Mesothelial cell of epicardium (in vitro differentiated cells): Measurements from ENCODE around the gene NARS2. TPM values are rescaled to one million over a fixed set of nuclear protein-coding genes. Genes with fewer than 3 reads are reported as not detected.

Source experiments
- DNase-seq, 2 experiments: peaks; one replicate each; pipeline ENCODE4 v3.0.0; 2021; ENCODE audit warnings: low spot score in 2 of 2; ENCODE audit not compliant: unreplicated experiment in 2 of 2
- H3K27ac Mint-ChIP-seq: 2 replicates; pipeline ENCODE4 v1.8.0; 2021; ENCODE audit warnings: mixed read lengths
- H3K27me3 Mint-ChIP-seq: 2 replicates; pipeline ENCODE4 v1.8.0; 2021; ENCODE audit warnings: low read depth, mixed read lengths
- H3K36me3 Mint-ChIP-seq: 2 replicates; pipeline ENCODE4 v1.8.0; 2021; ENCODE audit warnings: mixed read lengths
- H3K4me1 Mint-ChIP-seq: 2 replicates; pipeline ENCODE4 v1.8.0; 2021; ENCODE audit warnings: mixed read lengths
- H3K4me3 Mint-ChIP-seq: 2 replicates; pipeline ENCODE4 v1.8.0; 2021; ENCODE audit warnings: mild to moderate bottlenecking, moderate library complexity, mixed read lengths
- H3K9me3 Mint-ChIP-seq: 2 replicates; pipeline ENCODE4 v1.8.0; 2021; ENCODE audit warnings: mixed read lengths
- CTCF ChIP-seq: fragments of 200-600 bp; sonication (generic); IDR thresholded peaks from one replicate; pipeline ENCODE4 v1.5.0; 2021; ENCODE audit warnings: antibody characterized with exemption; ENCODE audit not compliant: unreplicated experiment
- total RNA-seq: library from RNA; stranded (reverse); gene quantifications from 3 replicates; pipeline ENCODE4 v1.2.1, GENCODE V29; 2021

NARS2 gene
- total RNA-seq, 1 donor from 2014 or later, result 23.1 TPM

GRCh38 chr11:78493413-78493975, 81.2 kb downstream of the NARS2 start:
- Mint-ChIP-seq H3K4me3 (no peak overlapping the region), H3K36me3 (peaks cover 16% of the 10 kb centered on the region), H3K9me3 (no peaks in the 10 kb centered on the region), H3K4me1 (no peaks in the 10 kb centered on the region), H3K27ac (no peak overlapping the region), H3K27me3 (no peaks in the 10 kb centered on the region)
- no peak for DNase-seq
- no peak for TF ChIP-seq CTCF

GRCh38 chr11:78492973-78493372, 81.7 kb downstream of the NARS2 start:
- Mint-ChIP-seq H3K9me3 (no peaks in the 10 kb centered on the region), H3K27ac (no peak overlapping the region), H3K27me3 (no peaks in the 10 kb centered on the region)

GRCh38 chr11:78489184-78489583, 85.5 kb downstream of the NARS2 start:
- Mint-ChIP-seq H3K27me3 (no peaks in the 10 kb centered on the region), H3K27ac (no peak overlapping the region), H3K9me3 (peaks cover 12% of the 10 kb centered on the region), H3K4me1 (no peaks in the 10 kb centered on the region), H3K4me3 (no peak overlapping the region), H3K36me3 (peaks cover 37% of the 10 kb centered on the region)
- DNase-seq, result no peak
- no peak for TF ChIP-seq CTCF

More at GRCh38 chr11:78492973-78493372, 81.7 kb downstream of the NARS2 start:
- Mint-ChIP-seq H3K4me3 (no peak overlapping the region), H3K4me1 (no peaks in the 10 kb centered on the region), H3K36me3 (peaks cover 19% of the 10 kb centered on the region)
- DNase-seq, result no peak
- TF ChIP-seq CTCF, result no peak

- no peaks in the 10 kb centered on the region for H3K4me1 Mint-ChIP-seq
- peaks cover 20% of the 10 kb centered on the region for H3K9me3 Mint-ChIP-seq
- no peak overlapping the region for H3K4me3 Mint-ChIP-seq
- DNase-seq, result no peak
- TF ChIP-seq CTCF, result no peak
- H3K36me3 Mint-ChIP-seq, result peaks cover 42% of the 10 kb centered on the region
- no peak overlapping the region for H3K27ac Mint-ChIP-seq
- H3K27me3 Mint-ChIP-seq, result no peaks in the 10 kb centered on the region
These were observed 96.1 kb downstream of the NARS2 start for GRCh38 chr11:78478536-78478935.

GRCh38 chr11:78476066-78476465, 98.6 kb downstream of the NARS2 start:
- Mint-ChIP-seq H3K27ac (no peak overlapping the region), H3K9me3 (peaks cover 4% of the 10 kb centered on the region), H3K36me3 (peaks cover 35% of the 10 kb centered on the region), H3K27me3 (no peaks in the 10 kb centered on the region), H3K4me3 (no peak overlapping the region), H3K4me1 (no peaks in the 10 kb centered on the region)
- TF ChIP-seq CTCF, result no peak
- DNase-seq, result no peak

- no peak for DNase-seq
- no peaks in the 10 kb centered on the region for H3K27me3 Mint-ChIP-seq
- no peaks in the 10 kb centered on the region for H3K4me1 Mint-ChIP-seq
- H3K36me3 Mint-ChIP-seq, result peaks cover 35% of the 10 kb centered on the region
- no peak for TF ChIP-seq CTCF
- no peak overlapping the region for H3K4me3 Mint-ChIP-seq
- H3K9me3 Mint-ChIP-seq, result peaks cover 4% of the 10 kb centered on the region
- no peak overlapping the region for H3K27ac Mint-ChIP-seq
These were observed 100.2 kb downstream of the NARS2 start for GRCh38 chr11:78474451-78474850.
